GM23338 (cell line): ENCODE measurements around the gene SH2D4B. TPM values are rescaled to one million over a fixed set of nuclear protein-coding genes. Genes with fewer than 3 reads are reported as not detected.

Experiments used
- ATAC-seq: fragments of 200-7000 bp; cut with Tn5 transposase; 3 replicates; pipeline ENCODE4 v1.9.1; 2020
- DNase-seq: peaks from one replicate; pipeline ENCODE4 v3.0.0-alpha.2; 2015; ENCODE audit warnings: low spot score
- H2AFZ ChIP-seq: fragments of 200-600 bp; sonication (generic); 2 replicates; pipeline ENCODE4 v1.8.0; 2016; ENCODE audit warnings: antibody characterized with exemption, mild to moderate bottlenecking, moderate library complexity
- H3F3A ChIP-seq: fragments of 200-600 bp; sonication (generic); replicated peaks from 2 replicates; pipeline ENCODE4 v1.8.0; 2017; ENCODE audit warnings: antibody characterized with exemption, mixed run types, low read depth
- H3K27ac ChIP-seq: fragments of 200-600 bp; sonication (generic); 2 replicates; pipeline ENCODE4 v1.6.1; 2016; ENCODE audit warnings: low read depth
- H3K27me3 ChIP-seq: fragments of 200-600 bp; sonication (generic); 2 replicates; pipeline ENCODE4 v1.8.0; 2016; ENCODE audit warnings: mild to moderate bottlenecking, mixed run types, moderate library complexity; ENCODE audit not compliant: insufficient read depth
- H3K36me3 ChIP-seq: fragments of 200-600 bp; sonication (generic); 2 replicates; pipeline ENCODE4 v1.8.0; 2016; ENCODE audit warnings: mild to moderate bottlenecking; ENCODE audit not compliant: insufficient read depth
- H3K4me1 ChIP-seq: fragments of 200-600 bp; sonication (generic); 2 replicates; pipeline ENCODE4 v1.8.0; 2016; ENCODE audit warnings: mild to moderate bottlenecking, moderate library complexity; ENCODE audit not compliant: insufficient read depth
- H3K4me2 ChIP-seq: fragments of 200-600 bp; sonication (generic); 2 replicates; pipeline ENCODE4 v1.7.1; 2017; ENCODE audit warnings: mixed run types
- H3K4me3 ChIP-seq: fragments of 200-600 bp; sonication (generic); 2 replicates; pipeline ENCODE4 v1.6.1; 2016; ENCODE audit warnings: mixed run types
- H3K79me2 ChIP-seq: fragments of 200-600 bp; sonication (generic); replicated peaks from 2 replicates; pipeline ENCODE4 v1.8.0; 2017; ENCODE audit warnings: mild to moderate bottlenecking; ENCODE audit not compliant: insufficient read depth
- H3K9me2 ChIP-seq: fragments of 200-600 bp; sonication (generic); 2 replicates; pipeline ENCODE4 v1.8.0; 2017; ENCODE audit not compliant: insufficient read depth
- H4K20me1 ChIP-seq: fragments of 200-600 bp; sonication (generic); replicated peaks from 2 replicates; pipeline ENCODE4 v1.8.0; 2017; ENCODE audit warnings: mild to moderate bottlenecking; ENCODE audit not compliant: insufficient read depth
- H3K27ac Mint-ChIP-seq: 2 replicates; pipeline ENCODE4 v1.8.0; 2020; ENCODE audit warnings: inconsistent platforms, mild to moderate bottlenecking, moderate library complexity, mixed read lengths
- H3K27me3 Mint-ChIP-seq: 3 replicates; pipeline ENCODE4 v1.8.0; 2022; ENCODE audit warnings: low read depth, mild to moderate bottlenecking, moderate library complexity, mixed read lengths, inconsistent platforms; ENCODE audit not compliant: insufficient read depth, poor library complexity
- H3K36me3 Mint-ChIP-seq: 3 replicates; pipeline ENCODE4 v1.8.0; 2021; ENCODE audit warnings: low read depth, mild to moderate bottlenecking, inconsistent platforms, moderate library complexity, mixed read lengths
- H3K4me1 Mint-ChIP-seq: 3 replicates; pipeline ENCODE4 v1.8.0; 2020; ENCODE audit warnings: mild to moderate bottlenecking, inconsistent platforms, mixed read lengths
- H3K4me3 Mint-ChIP-seq: 3 replicates; pipeline ENCODE4 v1.8.0; 2021; ENCODE audit warnings: moderate library complexity, mild to moderate bottlenecking, inconsistent platforms, mixed read lengths
- H3K9me3 Mint-ChIP-seq: 3 replicates; pipeline ENCODE4 v1.8.0; 2020; ENCODE audit warnings: moderate library complexity, mild to moderate bottlenecking, inconsistent platforms, mixed read lengths
- CREB1 ChIP-seq: fragments of 250-450 bp; sonication (Bioruptor Pico); IDR thresholded peaks from 2 replicates; pipeline ENCODE4 v1.5.0; 2020; ENCODE audit warnings: low read depth, mild to moderate bottlenecking, moderate library complexity
- CTCF ChIP-seq, 2 experiments: fragments of 200-600 bp in 1 of 2; sonication (generic) in 1 of 2; conservative IDR thresholded peaks; 2 replicates each; pipeline versions ENCODE4 v1.5.1 to v1.6.1; 2016 to 2017; ENCODE audit warnings: antibody characterized with exemption in 2 of 2, low read depth in 2 of 2, mild to moderate bottlenecking in 2 of 2, moderate library complexity in 1 of 2
- ETS1 ChIP-seq: IDR thresholded peaks from 2 replicates; pipeline ENCODE4 v1.6.1; 2016; ENCODE audit warnings: antibody characterized with exemption
- EZH2 ChIP-seq: fragments of 200-600 bp; sonication (generic); IDR thresholded peaks from one replicate; pipeline ENCODE4 v1.8.0; 2017; ENCODE audit warnings: antibody characterized with exemption, mild to moderate bottlenecking, low read depth; ENCODE audit not compliant: unreplicated experiment
- EZH2phosphoT487 ChIP-seq: fragments of 200-600 bp; sonication (generic); IDR thresholded peaks from one replicate; pipeline ENCODE4 v1.8.1; 2018; ENCODE audit warnings: antibody characterized with exemption; ENCODE audit not compliant: unreplicated experiment
- JUNB ChIP-seq: IDR thresholded peaks from one replicate; pipeline ENCODE4 v1.6.1; 2016; ENCODE audit warnings: antibody characterized with exemption; ENCODE audit not compliant: unreplicated experiment
- NANOG ChIP-seq: IDR thresholded peaks from 2 replicates; pipeline ENCODE4 v1.6.1; 2016; ENCODE audit warnings: antibody characterized with exemption, borderline replicate concordance
- POLR2AphosphoS5 ChIP-seq: IDR thresholded peaks from 2 replicates; pipeline ENCODE4 v1.6.1; 2016; ENCODE audit warnings: antibody characterized with exemption, low read depth
- REST ChIP-seq: IDR thresholded peaks from one replicate; pipeline ENCODE4 v1.6.1; 2018; ENCODE audit warnings: antibody characterized with exemption; ENCODE audit not compliant: unreplicated experiment
- STAT1 ChIP-seq: IDR thresholded peaks from one replicate; pipeline ENCODE4 v1.6.1; 2016; ENCODE audit warnings: antibody characterized with exemption; ENCODE audit not compliant: unreplicated experiment
- ZNF114 ChIP-seq: fragments of 250-450 bp; sonication (Bioruptor Pico); IDR thresholded peaks from 2 replicates; pipeline ENCODE4 v1.5.0; 2020; ENCODE audit warnings: mild to moderate bottlenecking, moderate library complexity
- ZNF331 ChIP-seq: fragments of 250-450 bp; sonication (Bioruptor Pico); IDR thresholded peaks from 2 replicates; pipeline ENCODE4 v1.5.0; 2020; ENCODE audit warnings: low read depth, mild to moderate bottlenecking, moderate library complexity
- ZNF462 ChIP-seq: fragments of 250-450 bp; sonication (Bioruptor Pico); IDR thresholded peaks from 2 replicates; pipeline ENCODE4 v1.5.0; 2020; ENCODE audit warnings: mild to moderate bottlenecking, moderate library complexity
- polyA plus RNA-seq: library from polyadenylated mRNA; unstranded; fragments of >200 nt; fragmentation: Nextera tagmentation; extraction: Ambion mirVana; gene quantifications from 2 replicates; pipeline ENCODE4 v1.2.1, GENCODE V29; 2016
- total RNA-seq: library from RNA; depleted of rRNA; stranded (reverse); fragments of >200 nt; shearing (Covaris generic); gene quantifications from 2 replicates; pipeline ENCODE4 v1.2.3, GENCODE V29; 2014

SH2D4B gene
- total and polyA plus RNA-seq, 2 experiments from 2014 or later: 0.08 TPM; not detected in 1

- no peak overlapping the region for H3K27ac Mint-ChIP-seq
- no peaks in the 10 kb centered on the region for H3K36me3 ChIP-seq
- no peak overlapping the region for H2AFZ ChIP-seq
- H3K9me3 Mint-ChIP-seq: no peaks in the 10 kb centered on the region
- H3K4me2 ChIP-seq: no peak overlapping the region
- TF ChIP-seq JUNB (no peak), CREB1 (CRISPR knock-in tag) (no peak), ZNF462 (CRISPR knock-in tag) (no peak), CTCF (conservative IDR thresholded peaks at IDR 0.05; ENCODE audit: low read depth in 2 of 2) (no peak), NANOG (no peak), ZNF114 (CRISPR knock-in tag) (no peak), ZNF331 (CRISPR knock-in tag) (no peak), ETS1 (no peak), EZH2 (no peak), POLR2AphosphoS5 (no peak), STAT1 (no peak), EZH2phosphoT487 (no peak), REST (no peak)
- H3K4me3 Mint-ChIP-seq: no peak overlapping the region
- H4K20me1 ChIP-seq: no peaks in the 10 kb centered on the region
- H3K36me3 Mint-ChIP-seq: no peaks in the 10 kb centered on the region
- DNase-seq: no peak
- H3F3A ChIP-seq: no peaks in the 10 kb centered on the region
- no peak for ATAC-seq
- H3K79me2 ChIP-seq: no peaks in the 10 kb centered on the region
- H3K4me1 Mint-ChIP-seq: peaks cover 8% of the 10 kb centered on the region
- H3K9me2 ChIP-seq: no peaks in the 10 kb centered on the region
- H3K4me1 ChIP-seq: no peaks in the 10 kb centered on the region
- H3K27me3 ChIP-seq: no peaks in the 10 kb centered on the region
- peaks cover 1% of the 10 kb centered on the region for H3K27me3 Mint-ChIP-seq
- H3K27ac ChIP-seq: no peak overlapping the region
- H3K4me3 ChIP-seq: no peak overlapping the region
These were observed 65.2 kb downstream of the SH2D4B start for GRCh38 chr10:80602881-80603280.
